NOMO-1 treated with dmso at 0.1 percent for 144 hours (cell line): ENCODE measurements around the gene SMYD2.
"Not testable (repeated sequence)": the region's sequence is repeated elsewhere in the genome, so short reads cannot be mapped to it uniquely, and the experiment has no call there.

ENCODE experiments used
- DNase-seq: peaks from one replicate; lab custom pipeline; 2025; ENCODE audit not compliant: unreplicated experiment; lab: John Stamatoyannopoulos, UW

SMYD2 gene

DNA sequence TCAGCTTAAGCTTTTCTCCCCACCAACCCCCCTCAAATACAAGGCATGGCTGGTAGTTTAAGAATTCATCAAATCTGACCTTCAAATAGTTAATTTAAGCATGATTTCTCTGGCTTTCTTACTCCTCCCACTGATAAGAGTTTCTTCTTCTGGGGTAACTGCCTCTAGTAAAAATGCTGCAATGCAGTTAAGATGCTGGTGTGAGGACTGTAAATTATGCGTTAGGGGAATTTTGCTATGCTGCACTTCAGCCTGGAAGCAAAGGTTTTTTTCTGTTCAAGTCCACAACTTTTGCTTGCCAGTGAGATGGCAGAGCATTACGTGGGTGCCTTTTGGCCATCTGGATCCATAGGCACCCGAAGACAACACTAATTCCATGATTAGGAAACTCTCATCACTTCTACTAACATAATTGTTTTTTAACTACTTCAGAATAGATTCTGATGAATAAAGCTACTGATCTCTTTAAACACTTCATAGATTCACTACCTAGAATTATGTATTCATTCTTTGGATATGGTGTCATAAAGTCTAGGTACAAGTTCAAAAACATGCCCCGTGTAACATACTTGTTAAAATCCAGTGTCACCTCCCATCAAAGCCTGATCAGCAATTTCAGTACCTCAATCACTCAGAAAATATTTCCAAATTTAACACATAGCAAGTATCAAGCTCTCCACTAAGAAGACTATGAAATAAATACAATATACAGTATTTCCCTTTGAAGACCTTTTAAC lies 8.8 kb upstream of the SMYD2 start:
- no peak for DNase-seq

DNA sequence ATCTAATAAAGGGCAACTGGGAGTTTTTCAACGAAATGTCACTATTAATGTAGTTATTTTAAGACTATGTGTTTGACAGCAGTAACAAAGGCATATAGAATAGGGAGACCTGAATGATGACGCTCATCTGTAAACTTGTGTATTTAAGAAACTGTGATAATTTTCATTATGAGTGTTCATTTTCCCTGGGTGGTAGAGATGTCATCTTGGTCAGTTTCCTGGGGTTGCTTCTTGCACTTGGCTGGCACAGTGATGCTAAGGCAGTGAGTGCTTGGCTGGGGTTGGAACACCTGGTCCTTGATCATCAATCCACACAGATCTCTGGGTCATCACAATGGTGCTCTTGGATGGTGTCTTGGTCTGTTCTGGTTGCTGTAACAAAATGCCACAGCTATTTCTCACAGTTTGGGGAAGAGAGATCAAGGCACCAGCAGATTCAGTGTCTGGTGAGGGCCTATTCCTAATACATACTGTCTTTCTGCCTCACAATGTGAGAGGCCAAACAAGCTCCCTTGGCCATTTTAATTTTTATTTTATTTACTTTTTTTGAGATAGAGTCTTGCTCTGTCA lies 7.9 kb upstream of the SMYD2 start:
- no peak for DNase-seq

DNA sequence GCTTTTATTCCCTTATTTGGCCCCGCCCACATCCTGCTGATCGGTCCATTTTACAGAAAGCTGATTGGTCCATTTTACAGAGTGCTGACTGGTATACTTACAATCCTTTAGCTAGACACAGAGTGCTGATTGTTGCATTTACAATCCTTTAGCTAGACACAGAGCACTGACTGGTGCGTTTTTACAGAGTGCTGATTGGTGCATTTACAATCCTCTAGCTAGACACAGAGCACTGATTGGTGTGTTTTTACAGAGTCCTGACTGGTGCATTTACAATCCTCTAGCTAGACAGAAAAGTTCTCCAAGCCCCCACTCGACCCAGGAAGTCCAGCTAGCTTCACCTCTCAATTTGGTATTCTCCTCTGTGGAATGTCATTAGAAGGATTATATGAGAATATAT lies 5.3 kb upstream of the SMYD2 start:
- DNase-seq: not testable (repeated sequence)

DNA sequence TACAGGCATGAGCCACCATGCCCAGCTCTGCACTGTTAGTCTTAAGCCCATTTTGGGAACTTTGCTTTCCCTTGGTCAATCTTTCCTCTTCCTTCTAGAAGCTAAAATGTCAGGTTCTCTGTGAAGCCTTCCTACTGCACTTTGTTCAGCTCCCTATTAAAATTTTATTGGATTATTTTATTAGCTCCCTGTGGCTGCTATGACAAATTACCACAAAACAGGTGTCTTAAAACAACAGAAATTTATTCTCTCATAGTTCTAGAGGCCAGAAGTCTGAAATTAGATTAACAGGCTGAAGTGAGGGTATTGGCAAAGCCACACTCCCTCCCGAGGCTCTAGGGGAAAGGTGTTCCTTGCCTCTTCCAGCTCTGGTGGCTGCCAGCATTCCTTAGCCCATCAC lies 4.2 kb upstream of the SMYD2 start:
- DNase-seq: no peak

DNA sequence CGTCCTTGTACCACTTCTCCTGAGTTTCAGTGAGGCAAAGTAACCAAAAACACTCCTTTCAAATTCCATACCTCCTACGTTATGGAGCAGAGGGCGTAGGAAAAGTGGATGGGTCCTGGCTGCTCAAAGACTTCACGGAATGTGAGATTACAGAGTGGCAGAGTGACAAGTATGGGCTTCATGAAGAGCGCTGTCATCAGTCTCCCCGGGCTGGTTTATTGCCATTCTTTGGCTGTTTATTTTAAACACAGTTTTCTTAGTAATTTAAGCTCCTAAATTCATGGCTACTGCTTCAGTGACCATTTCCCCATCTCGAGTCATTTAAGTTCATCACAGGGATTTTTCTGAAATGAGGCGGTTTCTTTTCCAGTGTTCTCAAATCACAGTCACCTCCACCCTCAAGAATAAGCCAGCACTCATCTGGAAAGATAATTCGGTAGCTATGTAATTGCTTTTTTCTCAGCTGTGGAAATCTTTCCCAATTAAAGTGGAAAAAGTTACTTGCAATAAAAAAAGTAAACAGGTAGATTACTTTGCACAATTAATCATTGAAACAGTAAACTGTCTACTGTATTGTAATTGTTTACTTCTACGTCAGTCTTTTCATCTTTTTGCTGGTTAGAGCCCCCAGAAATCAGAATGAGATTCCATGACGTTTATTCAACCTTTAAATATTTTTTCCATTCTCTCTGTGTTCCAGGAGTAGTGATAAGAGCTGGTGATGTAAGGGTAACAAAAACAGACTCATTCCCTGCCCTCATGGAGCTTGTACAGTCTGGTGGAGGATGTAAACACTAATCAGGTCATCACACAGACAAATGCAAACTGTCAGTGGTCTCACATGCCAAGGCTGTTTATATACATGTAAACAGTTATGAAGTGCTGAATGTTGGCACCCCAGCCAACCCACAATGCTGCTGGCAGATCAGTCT lies 3.0 kb upstream of the SMYD2 start:
- DNase-seq: no peak

DNA sequence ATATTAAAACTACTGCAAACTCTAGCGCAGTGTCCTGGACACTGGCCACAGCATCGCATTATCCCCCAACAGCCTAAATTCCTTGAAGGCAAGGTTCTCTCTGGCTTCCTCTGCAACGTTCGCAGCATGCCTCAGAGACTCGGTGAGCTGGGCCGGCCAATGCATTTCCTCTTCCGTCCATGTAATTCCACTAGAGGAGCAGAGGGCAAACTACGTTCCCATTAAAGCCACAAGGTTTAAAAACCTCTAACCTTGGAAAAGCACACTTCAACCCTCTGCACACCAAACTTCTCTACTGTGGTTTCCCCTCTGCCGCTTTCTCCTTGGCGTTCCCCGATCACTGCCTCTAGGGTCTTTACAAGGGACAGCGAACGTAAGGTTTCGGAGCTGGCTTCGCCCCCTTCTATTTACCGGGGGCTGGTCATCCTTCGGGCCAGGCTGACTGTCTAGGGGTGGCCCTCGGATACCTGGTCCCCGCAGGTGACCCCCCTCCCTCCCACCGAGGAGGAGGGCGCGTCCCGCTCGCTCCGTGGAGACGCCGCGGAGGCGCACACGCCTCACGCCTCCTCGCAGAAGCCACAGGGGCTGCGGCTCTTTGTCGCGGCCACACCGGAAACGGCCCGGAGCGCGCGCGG lies 456 bp upstream of the SMYD2 start:
- DNase-seq: peak; percentile 6

DNA sequence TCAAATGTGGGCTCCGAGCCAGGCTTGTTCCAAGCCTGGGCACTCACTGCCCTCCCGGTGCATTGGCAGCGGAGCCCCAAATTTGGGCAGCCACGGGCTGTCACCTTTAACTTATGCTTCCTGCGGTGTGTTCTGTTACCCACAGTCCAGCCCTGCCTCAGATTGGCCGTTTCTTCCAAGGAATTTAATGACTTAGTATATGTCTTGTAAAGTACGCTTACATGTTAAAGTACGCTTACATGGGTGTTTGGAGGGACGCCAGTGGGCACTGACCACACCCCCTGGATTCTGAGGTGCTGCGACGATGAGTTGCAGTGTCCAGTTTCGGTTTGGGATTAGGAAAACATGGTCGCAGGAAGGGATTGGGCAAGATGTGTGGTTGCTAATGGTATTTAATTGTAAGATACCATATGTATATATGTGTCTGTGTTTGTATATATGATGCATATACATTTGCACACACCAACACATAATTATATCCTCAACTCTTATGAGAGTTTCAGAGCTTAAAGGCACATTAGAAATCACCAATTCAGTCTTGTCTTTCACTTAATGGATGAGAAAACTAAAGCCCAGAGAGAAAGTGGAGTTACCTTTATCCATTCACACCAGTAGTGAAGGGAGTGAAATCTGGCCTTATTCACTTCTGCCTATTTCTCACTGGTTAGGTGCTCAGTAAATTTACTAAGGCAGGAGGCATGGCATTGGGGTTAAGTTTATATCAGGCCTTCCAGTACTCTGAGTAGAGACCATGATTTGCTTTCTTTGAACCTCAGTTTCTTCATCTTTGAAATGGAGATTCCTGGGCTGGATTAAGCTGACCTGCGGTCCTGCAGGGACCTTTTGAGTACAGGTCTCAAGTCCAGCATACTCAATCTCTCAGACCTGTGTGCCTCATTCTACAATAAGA lies 1.0 kb downstream of the SMYD2 start:
- peak; percentile 0 for DNase-seq

DNA sequence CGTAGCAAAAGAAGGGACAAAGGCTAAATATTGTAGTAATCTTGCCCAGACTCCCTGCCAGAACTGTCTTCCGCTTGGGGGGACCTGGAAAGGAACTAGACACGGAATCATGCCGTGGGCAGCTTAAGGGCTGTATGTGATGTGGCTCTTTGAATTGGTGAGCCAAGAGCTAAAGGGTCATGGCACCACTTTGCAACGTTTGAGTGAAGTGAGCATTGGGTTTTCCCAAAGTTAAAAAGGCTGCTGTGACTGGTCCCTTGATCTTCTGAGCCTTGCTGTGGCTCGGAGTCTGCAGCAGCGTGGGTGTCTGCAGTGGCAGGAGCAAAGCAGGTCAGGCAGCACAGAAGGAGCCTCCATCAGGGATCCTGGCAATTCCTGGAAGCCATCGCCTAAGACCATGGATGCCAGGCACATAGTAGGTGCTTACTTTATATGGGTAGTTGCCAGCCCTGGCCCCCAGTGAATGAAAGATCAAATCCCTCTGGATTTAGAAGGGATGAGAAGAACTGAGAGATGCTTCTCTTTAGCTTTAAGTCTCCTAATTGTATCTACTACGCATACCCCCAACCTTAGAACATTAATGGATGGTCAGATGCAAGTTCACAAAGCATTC lies 1.8 kb downstream of the SMYD2 start:
- DNase-seq: no peak

DNA sequence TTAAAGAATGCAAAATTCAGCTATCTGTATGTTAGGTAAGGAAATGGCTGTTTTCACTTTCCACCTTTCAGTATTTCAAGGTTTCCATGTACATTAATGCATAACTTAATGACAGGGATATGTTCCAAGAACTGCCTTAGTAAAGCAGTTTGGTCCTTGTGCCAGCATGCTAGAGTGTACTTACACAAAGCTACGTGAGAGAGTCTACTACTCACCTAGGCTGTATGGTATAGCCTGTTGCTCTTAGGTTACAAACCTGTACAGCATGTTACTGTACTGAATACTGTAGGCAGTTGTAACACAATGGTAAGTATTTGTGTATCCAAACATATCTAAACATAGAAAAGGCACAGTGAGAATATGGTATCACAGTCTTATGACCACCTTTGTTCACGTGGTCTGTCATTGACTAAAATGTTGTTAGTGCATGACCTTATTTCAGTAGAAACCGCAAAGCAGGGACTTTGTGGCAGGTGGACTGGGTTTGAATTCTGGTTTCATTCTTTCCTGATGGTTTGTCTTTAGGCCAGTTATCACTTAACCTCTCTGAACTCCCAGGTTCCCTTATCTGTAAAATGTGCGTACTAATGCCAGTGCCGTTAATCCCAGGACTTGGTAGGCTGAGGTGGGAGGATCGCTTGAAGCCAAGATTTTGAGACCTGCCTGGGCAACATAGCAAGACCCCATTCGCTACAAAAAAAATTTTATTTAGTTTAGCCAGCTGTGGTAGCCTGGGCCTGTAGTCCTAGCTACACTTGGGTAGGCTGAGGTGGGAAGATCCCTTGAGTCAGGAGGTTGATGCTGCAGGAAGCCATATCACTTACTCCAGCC lies 4.9 kb downstream of the SMYD2 start:
- DNase-seq: no peak

DNA sequence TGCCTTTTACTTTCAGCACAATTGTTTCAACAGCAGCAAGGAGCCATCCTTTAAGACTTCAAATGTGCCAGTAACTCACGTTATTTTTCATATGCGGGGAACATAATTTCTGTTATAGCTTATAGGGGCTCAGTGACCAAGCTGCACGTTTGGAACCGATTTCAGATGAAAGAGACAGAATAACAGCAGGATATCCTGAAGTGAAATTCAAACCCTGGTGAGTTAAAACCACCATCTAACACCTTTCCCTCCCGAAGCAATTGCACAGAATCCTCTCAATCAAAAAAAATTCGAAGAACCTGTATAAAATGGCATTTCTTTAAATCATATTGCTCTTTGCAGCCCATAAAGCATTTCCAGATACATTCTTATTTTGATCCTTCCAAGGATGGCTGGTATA lies 6.9 kb downstream of the SMYD2 start:
- no peak for DNase-seq

DNA sequence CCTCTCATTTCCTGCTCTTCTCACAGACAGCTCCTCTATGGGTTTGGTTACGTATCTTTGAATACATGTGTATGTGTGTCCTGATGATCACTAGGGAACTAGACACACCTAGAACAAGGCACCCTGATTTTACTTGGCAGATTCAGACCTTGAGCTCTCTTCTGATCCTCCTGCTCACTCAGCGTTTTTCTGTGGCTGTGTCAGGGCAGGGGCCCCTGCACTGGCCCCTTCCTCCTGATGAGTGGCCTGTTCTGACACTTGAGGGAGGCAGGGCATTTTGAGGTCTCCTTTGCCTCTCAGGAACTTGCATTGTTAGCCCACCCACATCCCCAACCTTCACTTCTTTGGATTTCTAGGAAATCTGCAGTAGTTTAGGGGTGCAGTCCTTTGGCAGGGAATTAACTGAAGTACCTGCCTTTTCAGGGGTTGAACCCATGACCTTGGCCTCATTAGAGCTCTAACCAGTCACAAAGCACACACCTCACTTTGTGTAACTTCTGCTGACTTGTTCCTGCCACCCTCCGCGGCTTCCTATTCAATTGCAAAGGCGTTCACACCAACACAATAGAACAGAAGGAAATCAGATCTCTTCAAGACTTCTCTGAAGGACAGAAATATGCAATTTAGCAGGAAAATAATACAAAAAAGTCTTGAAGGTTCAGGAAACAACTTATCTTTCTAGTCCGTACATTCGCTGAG lies 8.8 kb downstream of the SMYD2 start:
- no peak for DNase-seq

DNA sequence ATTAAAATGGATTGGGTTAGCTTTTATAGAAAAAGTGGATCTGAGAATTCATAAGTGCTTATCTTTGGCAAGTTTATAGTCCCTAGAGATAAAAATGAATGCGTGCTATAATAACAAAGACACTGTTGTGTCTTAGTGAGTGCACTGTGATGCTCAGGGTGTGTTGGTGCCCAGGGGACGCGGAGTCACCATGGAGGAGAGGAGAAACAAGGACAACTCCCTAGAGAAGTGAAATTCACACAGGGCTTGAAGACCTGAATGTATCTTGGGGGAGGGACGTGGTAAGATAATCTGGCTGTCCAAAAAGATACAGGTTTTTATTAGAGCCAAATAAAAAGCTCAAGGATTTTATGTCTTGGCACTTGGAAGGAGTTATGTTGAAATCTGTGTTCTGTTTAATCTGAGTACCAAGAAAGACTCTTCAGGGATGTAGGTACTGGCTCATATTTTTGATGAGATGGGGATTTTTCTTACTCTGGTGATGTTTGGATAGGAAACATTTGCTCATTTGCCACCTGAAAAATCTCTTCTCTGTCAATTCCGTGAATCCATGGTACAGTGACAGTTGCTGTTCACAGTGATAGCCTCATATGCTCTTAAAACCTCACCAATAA lies 9.6 kb downstream of the SMYD2 start:
- DNase-seq: no peak

DNA sequence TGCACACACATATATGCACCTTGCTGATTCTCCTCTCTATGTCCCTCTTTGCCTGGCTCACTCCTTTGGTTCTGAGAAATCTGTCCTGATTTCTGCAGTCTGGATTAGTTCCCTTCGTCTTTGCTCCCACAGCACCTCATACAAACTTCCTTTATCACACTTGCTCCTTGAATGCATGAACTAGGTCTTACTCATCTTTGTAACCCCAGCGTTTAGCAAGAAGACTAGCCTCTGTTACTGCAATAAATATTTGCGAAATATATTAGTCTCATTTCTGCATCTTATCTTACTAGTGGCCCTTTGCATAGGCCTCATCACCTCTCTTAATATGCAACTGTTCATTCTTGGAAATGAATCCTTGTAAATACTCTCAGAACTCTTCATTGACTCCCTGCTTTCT lies 11.4 kb downstream of the SMYD2 start:
- DNase-seq: peak; percentile 17

DNA sequence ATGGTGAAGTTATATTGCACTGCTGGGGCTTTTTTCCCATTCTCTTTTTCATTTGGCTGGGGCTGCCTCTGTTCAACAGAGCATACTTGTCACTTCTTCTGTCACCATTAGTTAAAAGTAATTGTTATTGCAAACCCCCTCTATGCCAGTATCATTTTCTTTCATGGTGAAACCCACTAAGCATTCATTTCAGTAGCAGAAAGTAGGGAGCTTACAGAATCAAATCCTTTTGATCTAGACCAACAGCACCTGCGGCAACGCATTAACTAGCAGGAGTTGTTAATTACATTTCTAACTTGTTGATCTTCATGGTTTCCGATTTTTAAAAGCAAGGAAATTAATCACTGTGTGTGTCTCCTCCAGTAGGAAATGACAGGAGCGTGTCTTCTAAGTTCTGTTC lies 15.0 kb downstream of the SMYD2 start:
- no peak for DNase-seq

DNA sequence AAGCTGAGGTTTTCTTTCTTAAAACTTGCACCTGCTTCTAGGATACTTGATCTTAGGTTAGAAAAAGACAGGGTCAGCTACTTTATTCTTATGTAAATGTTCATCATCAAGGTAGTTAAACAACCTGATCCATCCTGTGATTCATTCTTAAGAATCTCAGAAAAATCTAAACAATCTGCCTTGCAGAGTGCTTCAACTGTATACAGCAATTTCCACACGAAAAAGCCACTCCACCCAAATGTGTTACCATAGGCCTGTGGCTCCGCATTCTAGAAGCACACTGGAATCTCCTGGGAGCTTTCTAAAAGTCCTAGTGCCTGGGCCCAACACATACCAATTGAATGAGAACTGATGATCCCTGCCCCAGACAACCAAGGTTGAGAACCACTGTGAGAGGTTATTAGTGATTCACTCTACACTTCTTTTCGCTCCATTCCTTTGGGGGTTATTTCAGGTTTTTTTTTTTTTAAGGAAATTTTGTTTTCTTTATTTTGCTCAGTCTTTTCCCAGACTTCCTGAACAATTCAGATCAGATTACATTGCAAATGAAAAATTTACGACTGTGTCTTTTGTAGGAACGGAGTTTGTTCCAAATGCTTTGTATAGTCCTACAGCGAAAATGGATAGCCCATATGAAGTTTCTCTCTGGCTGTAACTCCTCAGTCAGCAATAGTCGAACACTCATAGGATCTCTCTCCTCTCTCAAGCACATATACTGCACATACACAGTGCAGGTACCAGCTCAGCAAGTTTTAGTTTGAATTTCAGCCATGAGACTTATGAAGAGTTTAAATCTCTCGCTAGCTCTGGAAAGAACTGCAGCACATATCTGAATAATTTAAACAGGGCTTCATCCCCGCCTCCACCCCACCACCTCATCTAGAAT lies 16.1 kb downstream of the SMYD2 start:
- no peak for DNase-seq

DNA sequence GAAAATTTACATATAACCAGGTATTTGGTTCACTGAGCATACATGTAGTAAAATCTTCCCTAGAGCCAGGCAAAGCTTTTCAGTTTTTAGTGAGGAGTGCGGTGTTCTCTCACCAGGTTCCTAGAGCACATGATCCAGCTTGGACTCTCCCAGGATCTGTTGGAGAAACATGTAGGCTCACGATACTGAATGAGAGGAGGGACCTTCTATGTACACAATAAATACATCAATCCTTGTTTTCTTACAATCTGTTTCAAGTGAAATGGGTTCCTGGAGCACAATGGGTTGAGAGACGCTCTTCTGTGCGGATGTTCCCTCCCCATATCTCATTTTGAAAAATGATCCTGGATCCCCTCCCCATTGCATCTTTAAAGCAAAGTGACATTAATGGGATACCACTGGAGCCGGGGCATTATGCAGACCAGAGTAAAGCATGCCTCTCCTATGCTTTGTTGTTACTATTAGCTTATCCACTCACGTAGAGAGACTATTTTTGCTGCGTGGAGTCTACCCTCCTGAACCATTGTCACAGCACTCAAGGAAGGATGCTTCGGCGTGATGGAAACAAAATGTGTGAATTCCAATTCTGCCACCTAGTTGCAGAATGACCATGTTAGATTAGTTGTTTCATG lies 19.3 kb downstream of the SMYD2 start:
- DNase-seq: no peak

DNA sequence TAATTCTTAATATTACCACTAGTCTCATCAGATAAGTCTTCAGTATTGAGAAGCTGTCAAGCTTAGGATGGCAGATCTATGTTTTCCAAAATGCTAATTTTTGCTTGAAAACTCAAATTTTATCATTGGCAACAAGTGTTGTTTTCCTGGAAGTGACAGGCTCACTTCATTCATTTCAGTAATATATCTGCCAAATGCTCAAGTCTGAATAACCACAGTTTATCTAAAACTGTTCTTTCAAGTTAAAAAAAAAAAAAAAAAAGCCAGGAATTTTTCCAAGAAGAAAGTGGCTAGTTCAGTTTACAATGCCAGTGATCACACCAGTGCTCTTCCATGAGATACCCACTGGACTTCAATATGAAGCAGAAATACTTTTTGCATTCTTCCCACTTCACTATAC lies 20.6 kb downstream of the SMYD2 start:
- no peak for DNase-seq
